Fibroblast of gingiva (primary cell): ENCODE measurements around the gene SORCS2.
"Not testable (repeated sequence)": the region's sequence is repeated elsewhere in the genome, so short reads cannot be mapped to it uniquely, and the experiment has no call there.

Experiments used
- DNase-seq: peaks from one replicate; pipeline ENCODE4 v3.0.0-alpha.2; 2011; ENCODE audit warnings: low read depth

The SORCS2 gene

GRCh38 chr4:7590189-7590588, 397.9 kb downstream of the SORCS2 start:
- no peak for DNase-seq

- no peak for DNase-seq
Measured at GRCh38 chr4:7590899-7591298, 398.6 kb downstream of the SORCS2 start.

DNA sequence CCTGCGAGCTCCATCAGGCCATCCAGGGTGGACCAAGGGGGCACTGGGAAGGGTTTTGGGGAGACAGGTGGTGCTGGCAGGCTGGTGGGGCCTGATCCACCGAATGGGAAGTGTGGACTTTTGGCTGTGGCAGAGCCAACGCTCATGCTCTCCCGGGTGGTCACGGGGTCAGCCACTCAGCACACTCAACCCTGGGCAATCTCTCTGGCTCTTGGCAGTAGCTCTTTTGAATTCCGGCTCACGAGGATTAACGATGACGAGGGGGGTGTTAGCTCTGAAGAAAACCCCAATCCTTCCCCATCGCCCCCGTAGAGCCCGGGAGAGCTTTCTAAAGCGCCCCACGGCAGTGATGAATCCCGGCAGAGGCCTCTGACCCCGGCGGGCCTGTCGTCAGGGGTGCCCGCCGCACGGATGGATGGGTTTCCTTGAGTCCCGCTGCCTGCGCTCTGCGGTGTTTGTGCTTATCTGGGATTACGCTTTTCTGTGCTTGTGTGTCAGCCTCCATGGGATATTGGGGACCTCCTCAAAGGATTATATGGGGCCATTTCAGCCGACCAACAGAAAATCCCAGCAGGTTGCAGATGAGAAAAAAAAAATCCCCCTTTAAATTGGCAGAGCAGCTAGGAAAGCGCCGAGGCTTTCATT, 399.2 kb downstream of the SORCS2 start:
- no peak for DNase-seq

DNA sequence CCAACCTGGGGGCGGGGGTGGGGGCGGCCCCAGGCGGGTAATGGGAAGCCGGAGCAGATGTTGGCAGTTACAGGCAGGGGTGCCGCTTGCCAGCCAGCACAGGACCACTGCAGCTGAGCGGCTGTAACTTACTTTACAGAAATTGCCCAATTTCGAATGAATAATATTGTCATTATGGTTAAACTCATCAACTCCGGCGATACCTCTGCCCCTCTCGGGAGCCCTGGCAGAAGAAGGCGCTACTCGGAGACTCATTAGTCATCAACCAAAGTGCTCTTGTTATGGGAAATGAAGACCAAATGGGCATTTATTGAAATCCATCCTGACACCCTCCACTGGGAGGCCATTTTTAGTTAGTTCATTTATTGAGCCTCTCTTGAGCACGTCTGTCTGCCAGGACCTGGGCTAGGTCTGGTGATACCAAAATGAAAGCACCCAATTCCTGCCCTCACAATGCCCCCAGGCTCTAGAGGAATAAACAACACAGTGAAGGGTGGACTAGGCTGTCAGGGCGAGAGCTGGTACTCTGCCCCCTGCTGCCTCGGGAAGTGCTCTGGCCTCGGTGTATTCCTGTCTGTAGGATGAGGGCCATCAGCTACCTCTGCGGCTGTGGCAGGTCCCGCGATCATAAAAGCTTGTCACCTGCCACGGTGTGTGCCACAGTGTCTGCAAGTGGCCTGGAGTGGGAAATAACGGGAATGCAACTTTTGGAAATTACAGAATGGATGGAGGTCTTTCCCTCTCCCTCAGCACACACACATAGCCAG, 401.5 kb downstream of the SORCS2 start:
- no peak for DNase-seq

GRCh38 chr4:7595934-7596461, 403.7 kb downstream of the SORCS2 start:
- DNase-seq, result no peak

- DNase-seq, result no peak
Measured at GRCh38 chr4:7596918-7597606, 404.7 kb downstream of the SORCS2 start.

GRCh38 chr4:7598939-7599790, 406.8 kb downstream of the SORCS2 start:
- DNase-seq, result no peak

DNA sequence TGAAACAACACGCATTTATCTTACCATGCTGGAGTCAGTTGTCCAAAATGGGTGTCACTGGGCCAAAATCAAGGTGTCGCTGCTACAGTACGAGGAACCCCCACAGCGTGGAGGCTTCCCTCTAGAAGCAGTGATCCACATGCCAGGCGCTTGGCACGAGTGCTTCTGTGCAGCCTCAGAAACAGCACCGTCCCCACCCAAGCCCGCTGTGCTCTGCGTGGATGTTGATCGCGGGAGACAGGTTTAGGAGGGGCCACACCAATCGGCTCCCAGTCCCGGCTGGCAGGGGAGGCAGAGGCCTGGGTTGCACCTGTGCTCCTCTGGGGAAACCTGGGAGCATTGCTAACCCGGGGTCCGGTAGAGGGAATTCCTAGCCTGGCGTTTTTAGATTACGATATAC, 407.9 kb downstream of the SORCS2 start:
- no peak for DNase-seq

DNA sequence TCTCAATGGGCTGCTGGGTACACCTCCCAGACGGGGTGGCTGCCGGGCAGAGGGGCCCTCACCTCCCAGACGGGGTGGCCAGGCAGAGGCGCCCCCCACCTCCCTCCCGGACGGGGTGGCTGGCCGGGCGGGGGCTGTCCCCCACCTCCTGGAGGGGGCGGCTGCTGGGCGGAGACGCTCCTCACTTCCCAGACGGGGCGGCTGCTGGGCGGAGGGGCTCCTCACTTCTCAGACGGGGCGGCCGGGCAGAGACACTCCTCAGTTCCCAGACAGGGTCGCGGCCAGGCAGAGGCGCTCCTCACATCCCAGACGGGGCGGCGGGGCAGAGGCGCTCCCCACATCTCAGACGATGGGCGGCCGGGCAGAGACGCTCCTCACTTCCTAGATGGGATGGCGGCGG, 409.8 kb downstream of the SORCS2 start:
- DNase-seq, result not testable (repeated sequence)

- DNase-seq, result no peak
Measured at GRCh38 chr4:7607156-7607910, 415.0 kb downstream of the SORCS2 start.

GRCh38 chr4:7608046-7608445, 415.7 kb downstream of the SORCS2 start:
- no peak for DNase-seq

GRCh38 chr4:7609316-7609715, 417.0 kb downstream of the SORCS2 start:
- DNase-seq, result no peak

- no peak for DNase-seq
Measured at GRCh38 chr4:7610022-7610670, 417.8 kb downstream of the SORCS2 start.

GRCh38 chr4:7610841-7611240, 418.5 kb downstream of the SORCS2 start:
- no peak for DNase-seq

DNA sequence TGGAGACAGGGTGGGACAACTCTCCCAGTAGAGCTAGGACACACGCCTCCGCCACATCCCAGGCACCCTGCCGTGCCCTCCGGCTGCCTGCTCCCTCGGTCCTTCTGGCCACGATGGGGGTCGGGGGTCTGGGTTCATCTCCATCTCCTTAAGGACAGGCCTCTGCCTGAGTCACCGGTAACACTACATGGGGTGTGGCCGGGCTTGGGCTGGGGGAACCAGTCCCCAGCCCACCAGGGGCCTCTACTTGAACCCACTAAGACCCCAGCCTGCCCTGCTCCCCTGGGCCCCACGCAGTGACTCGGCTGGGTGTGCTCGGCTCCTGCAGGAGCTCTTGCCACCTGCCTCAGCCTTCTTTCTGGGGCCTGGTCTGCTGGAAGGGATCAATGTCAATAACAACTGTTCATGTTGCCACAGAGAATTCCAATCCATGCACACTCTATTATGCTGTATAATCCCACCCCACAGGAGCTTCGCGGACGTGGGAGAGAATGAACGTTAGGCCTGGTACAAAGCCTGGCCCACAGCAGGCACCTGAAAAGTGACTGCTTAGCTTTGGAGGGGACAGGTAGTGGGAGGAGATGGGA, 420.1 kb downstream of the SORCS2 start:
- no peak for DNase-seq

GRCh38 chr4:7614350-7614949, 422.1 kb downstream of the SORCS2 start:
- DNase-seq, result no peak

DNA sequence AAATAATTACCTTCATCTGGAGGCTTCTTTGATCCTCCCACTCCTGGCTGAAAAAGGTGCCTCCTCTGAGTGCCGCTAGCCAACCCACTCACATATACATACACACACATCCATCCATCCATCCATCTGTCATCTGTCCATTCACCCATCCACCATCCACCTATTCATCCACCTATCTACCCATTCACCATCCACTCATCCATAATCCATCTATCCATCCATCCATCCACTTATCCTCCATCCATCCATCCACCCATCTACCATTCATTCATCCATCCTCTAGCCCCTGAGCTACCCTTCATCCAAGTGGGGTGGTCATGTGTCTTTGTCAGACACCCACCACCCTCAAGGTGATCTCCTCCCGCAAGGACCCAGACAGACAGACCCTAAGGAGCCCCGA, 423.9 kb downstream of the SORCS2 start:
- no peak for DNase-seq

- DNase-seq, result no peak
Measured at GRCh38 chr4:7618361-7618760, 426.0 kb downstream of the SORCS2 start.

GRCh38 chr4:7620086-7620813, 427.9 kb downstream of the SORCS2 start:
- DNase-seq, result no peak
